ENCODE results near the gene HEY2.

DNA sequence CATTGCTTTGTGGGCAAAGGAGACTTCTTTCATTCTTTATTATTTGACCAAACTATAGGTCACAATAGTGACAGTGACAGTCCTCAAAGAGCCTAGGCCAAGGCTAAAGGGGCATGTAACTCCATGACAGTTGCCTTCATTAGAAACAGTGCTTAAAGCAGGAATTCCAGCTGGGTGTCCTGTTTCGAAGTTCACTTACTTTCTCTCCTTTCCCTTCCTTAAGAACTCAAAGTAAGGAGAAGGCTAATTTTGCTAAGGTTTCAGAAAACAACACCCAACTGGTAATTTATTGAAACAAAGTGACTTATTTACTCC is 48.1 kb upstream of the HEY2 start:
- TF ChIP-seq, protein P1, sequence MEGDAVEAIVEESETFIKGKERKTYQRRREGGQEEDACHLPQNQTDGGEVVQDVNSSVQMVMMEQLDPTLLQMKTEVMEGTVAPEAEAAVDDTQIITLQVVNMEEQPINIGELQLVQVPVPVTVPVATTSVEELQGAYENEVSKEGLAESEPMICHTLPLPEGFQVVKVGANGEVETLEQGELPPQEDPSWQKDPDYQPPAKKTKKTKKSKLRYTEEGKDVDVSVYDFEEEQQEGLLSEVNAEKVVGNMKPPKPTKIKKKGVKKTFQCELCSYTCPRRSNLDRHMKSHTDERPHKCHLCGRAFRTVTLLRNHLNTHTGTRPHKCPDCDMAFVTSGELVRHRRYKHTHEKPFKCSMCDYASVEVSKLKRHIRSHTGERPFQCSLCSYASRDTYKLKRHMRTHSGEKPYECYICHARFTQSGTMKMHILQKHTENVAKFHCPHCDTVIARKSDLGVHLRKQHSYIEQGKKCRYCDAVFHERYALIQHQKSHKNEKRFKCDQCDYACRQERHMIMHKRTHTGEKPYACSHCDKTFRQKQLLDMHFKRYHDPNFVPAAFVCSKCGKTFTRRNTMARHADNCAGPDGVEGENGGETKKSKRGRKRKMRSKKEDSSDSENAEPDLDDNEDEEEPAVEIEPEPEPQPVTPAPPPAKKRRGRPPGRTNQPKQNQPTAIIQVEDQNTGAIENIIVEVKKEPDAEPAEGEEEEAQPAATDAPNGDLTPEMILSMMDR (IDR thresholded peaks at IDR 0.05): no peak
- TF ChIP-seq POLR2AphosphoS5 (IDR thresholded peaks at IDR 0.05; ENCODE audit: low read depth, low read length) (no peak), SIN3A (IDR thresholded peaks at IDR 0.05; ENCODE audit: borderline replicate concordance, insufficient read depth, low read depth, low read length) (no peak)
- TF ChIP-seq, protein P2, sequence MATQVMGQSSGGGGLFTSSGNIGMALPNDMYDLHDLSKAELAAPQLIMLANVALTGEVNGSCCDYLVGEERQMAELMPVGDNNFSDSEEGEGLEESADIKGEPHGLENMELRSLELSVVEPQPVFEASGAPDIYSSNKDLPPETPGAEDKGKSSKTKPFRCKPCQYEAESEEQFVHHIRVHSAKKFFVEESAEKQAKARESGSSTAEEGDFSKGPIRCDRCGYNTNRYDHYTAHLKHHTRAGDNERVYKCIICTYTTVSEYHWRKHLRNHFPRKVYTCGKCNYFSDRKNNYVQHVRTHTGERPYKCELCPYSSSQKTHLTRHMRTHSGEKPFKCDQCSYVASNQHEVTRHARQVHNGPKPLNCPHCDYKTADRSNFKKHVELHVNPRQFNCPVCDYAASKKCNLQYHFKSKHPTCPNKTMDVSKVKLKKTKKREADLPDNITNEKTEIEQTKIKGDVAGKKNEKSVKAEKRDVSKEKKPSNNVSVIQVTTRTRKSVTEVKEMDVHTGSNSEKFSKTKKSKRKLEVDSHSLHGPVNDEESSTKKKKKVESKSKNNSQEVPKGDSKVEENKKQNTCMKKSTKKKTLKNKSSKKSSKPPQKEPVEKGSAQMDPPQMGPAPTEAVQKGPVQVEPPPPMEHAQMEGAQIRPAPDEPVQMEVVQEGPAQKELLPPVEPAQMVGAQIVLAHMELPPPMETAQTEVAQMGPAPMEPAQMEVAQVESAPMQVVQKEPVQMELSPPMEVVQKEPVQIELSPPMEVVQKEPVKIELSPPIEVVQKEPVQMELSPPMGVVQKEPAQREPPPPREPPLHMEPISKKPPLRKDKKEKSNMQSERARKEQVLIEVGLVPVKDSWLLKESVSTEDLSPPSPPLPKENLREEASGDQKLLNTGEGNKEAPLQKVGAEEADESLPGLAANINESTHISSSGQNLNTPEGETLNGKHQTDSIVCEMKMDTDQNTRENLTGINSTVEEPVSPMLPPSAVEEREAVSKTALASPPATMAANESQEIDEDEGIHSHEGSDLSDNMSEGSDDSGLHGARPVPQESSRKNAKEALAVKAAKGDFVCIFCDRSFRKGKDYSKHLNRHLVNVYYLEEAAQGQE (IDR thresholded peaks at IDR 0.05; ENCODE audit: insufficient read depth in 1 of 2, low read depth in 2 of 2, low read length in 1 of 2): no peak
